ENCODE data around the gene DGKD. TPM values are rescaled to one million over a fixed set of nuclear protein-coding genes. Genes with fewer than 3 reads are reported as not detected.

Gene DGKD
- total and polyA plus RNA-seq, 2 donors (not counting 1 experiment from before 2014, with no cell fraction given): 6.0 to 9.9 TPM

DNA sequence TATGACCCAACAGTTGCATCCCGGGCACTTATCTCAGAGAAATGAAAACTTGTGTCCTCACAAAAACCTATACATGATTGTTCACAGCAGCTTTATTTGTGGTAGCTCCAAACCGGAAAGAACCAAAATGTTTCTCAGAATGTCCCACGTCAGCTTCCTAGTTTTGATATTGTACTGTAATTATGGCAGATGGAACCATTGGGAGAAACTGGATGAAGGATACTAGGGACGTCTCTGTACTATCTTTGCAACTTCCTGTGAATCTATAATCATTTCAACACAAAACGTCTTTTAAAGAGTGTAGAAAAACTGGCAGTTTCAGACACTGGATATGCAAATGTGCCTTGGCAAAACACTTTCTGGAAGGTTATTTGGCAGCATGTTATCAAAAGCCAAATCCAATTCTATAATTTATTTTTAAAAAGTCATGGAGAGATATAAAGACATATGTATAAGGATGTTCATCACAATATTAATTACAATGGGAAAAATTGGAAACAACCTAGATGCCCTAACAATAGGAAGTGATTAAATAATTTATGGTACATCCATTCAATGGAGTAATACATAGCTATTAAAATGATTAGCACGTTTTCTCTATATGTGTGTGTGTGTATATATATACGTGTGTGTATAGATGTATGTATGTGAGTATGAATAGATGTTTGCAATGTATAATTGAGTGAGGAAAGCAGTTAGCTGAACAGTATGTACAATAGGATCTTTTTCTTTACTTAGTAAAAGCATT, 36.9 kb upstream of the DGKD start:
- H3K4me1 ChIP-seq (ENCODE audit: control insufficient read depth, extremely low read depth, insufficient read depth, low read length): no peaks in the 10 kb centered on the region
- H3K9me3 ChIP-seq (ENCODE audit: control insufficient read depth, insufficient read depth, low read depth, low read length): no peaks in the 10 kb centered on the region
- no peak overlapping the region for H2AFZ ChIP-seq (ENCODE audit: low read length)
- H4K20me1 ChIP-seq (ENCODE audit: control insufficient read depth, extremely low read depth, insufficient read depth, low read length): no peaks in the 10 kb centered on the region
- no peak for DNase-seq (ENCODE audit: low read depth in 2 of 2)
- peaks cover 9% of the 10 kb centered on the region for H3K27me3 ChIP-seq (ENCODE audit: control insufficient read depth, insufficient read depth, low read length)
- H3K27ac ChIP-seq (ENCODE audit: insufficient read depth, low read length): no peak overlapping the region
- no peak overlapping the region for H3K4me2 ChIP-seq (ENCODE audit: extremely low read depth, insufficient read depth, low read length)
- H3K4me3 ChIP-seq (replicated peaks in 1 of 4; ENCODE audit: control extremely low read depth in 1 of 4, insufficient read depth in 1 of 4, low read depth in 3 of 4, low read length in 4 of 4): no peak overlapping the region
- TF ChIP-seq, protein P1, sequence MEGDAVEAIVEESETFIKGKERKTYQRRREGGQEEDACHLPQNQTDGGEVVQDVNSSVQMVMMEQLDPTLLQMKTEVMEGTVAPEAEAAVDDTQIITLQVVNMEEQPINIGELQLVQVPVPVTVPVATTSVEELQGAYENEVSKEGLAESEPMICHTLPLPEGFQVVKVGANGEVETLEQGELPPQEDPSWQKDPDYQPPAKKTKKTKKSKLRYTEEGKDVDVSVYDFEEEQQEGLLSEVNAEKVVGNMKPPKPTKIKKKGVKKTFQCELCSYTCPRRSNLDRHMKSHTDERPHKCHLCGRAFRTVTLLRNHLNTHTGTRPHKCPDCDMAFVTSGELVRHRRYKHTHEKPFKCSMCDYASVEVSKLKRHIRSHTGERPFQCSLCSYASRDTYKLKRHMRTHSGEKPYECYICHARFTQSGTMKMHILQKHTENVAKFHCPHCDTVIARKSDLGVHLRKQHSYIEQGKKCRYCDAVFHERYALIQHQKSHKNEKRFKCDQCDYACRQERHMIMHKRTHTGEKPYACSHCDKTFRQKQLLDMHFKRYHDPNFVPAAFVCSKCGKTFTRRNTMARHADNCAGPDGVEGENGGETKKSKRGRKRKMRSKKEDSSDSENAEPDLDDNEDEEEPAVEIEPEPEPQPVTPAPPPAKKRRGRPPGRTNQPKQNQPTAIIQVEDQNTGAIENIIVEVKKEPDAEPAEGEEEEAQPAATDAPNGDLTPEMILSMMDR (conservative IDR thresholded peaks at IDR 0.05 in 1 of 2, IDR thresholded peaks at IDR 0.05 in 1 of 2; ENCODE audit: low read depth in 1 of 2, low read length in 2 of 2): no peak
- no peak for TF ChIP-seq EZH2 (IDR thresholded peaks at IDR 0.05; ENCODE audit: low read length, missing control alignments)
- no peaks in the 10 kb centered on the region for H3K36me3 ChIP-seq (ENCODE audit: control insufficient read depth, insufficient read depth, low read length)
- no peaks in the 10 kb centered on the region for H3K79me2 ChIP-seq (ENCODE audit: control insufficient read depth, insufficient read depth, low read length)
- no peak overlapping the region for H3K9ac ChIP-seq (ENCODE audit: insufficient read depth, low read length)

GRCh38 chr2:233319256-233319655, 35.0 kb upstream of the DGKD start:
- Histone ChIP-seq H3K36me3 (ENCODE audit: control insufficient read depth, insufficient read depth, low read length) (no peaks in the 10 kb centered on the region), H4K20me1 (ENCODE audit: control insufficient read depth, extremely low read depth, insufficient read depth, low read length) (no peaks in the 10 kb centered on the region), H3K4me3 (replicated peaks in 1 of 4; ENCODE audit: control extremely low read depth in 1 of 4, insufficient read depth in 1 of 4, low read depth in 3 of 4, low read length in 4 of 4) (no peak overlapping the region), H3K9ac (ENCODE audit: insufficient read depth, low read length) (no peak overlapping the region), H3K27ac (ENCODE audit: insufficient read depth, low read length) (no peak overlapping the region), H3K4me1 (ENCODE audit: control insufficient read depth, extremely low read depth, insufficient read depth, low read length) (no peaks in the 10 kb centered on the region), H3K27me3 (ENCODE audit: control insufficient read depth, insufficient read depth, low read length) (peaks cover 9% of the 10 kb centered on the region), H2AFZ (ENCODE audit: low read length) (no peak overlapping the region), H3K4me2 (ENCODE audit: extremely low read depth, insufficient read depth, low read length) (no peak overlapping the region), H3K79me2 (ENCODE audit: control insufficient read depth, insufficient read depth, low read length) (no peaks in the 10 kb centered on the region), H3K9me3 (ENCODE audit: control insufficient read depth, insufficient read depth, low read depth, low read length) (no peaks in the 10 kb centered on the region)
- TF ChIP-seq, protein P1 (conservative IDR thresholded peaks at IDR 0.05 in 1 of 2, IDR thresholded peaks at IDR 0.05 in 1 of 2; ENCODE audit: low read depth in 1 of 2, low read length in 2 of 2): no peak
- TF ChIP-seq EZH2 (IDR thresholded peaks at IDR 0.05; ENCODE audit: low read length, missing control alignments): no peak
- no peak for DNase-seq (ENCODE audit: low read depth in 2 of 2)

DNA sequence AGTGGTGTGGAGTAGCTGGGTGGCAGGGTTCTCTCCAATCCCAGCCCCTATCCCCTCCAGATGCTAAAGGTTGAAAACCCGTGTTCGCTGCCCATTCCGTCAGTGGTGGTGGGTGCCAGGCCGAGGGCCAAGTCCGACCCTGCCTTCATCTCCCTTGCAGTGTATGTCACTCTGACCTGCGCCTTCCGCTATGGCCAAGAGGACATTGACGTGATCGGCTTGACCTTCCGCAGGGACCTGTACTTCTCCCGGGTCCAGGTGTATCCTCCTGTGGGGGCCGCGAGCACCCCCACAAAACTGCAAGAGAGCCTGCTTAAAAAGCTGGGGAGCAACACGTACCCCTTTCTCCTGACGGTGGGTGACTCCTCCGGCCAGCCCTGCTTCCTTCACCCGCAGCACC, 33.8 kb upstream of the DGKD start:
- no peak overlapping the region for H2AFZ ChIP-seq (ENCODE audit: low read length)
- H3K36me3 ChIP-seq (ENCODE audit: control insufficient read depth, insufficient read depth, low read length): no peaks in the 10 kb centered on the region
- H3K27me3 ChIP-seq (ENCODE audit: control insufficient read depth, insufficient read depth, low read length): peaks cover 9% of the 10 kb centered on the region
- H3K27ac ChIP-seq (ENCODE audit: insufficient read depth, low read length): no peak overlapping the region
- no peaks in the 10 kb centered on the region for H3K9me3 ChIP-seq (ENCODE audit: control insufficient read depth, insufficient read depth, low read depth, low read length)
- H3K79me2 ChIP-seq (ENCODE audit: control insufficient read depth, insufficient read depth, low read length): no peaks in the 10 kb centered on the region
- DNase-seq (ENCODE audit: low read depth in 2 of 2): no peak
- H3K9ac ChIP-seq (ENCODE audit: insufficient read depth, low read length): no peak overlapping the region
- TF ChIP-seq, protein P1 (conservative IDR thresholded peaks at IDR 0.05 in 1 of 2, IDR thresholded peaks at IDR 0.05 in 1 of 2; ENCODE audit: low read depth in 1 of 2, low read length in 2 of 2): no peak
- TF ChIP-seq EZH2 (IDR thresholded peaks at IDR 0.05; ENCODE audit: low read length, missing control alignments): no peak
- no peak overlapping the region for H3K4me2 ChIP-seq (ENCODE audit: extremely low read depth, insufficient read depth, low read length)
- no peak overlapping the region for H3K4me3 ChIP-seq (replicated peaks in 1 of 4; ENCODE audit: control extremely low read depth in 1 of 4, insufficient read depth in 1 of 4, low read depth in 3 of 4, low read length in 4 of 4)
- no peaks in the 10 kb centered on the region for H4K20me1 ChIP-seq (ENCODE audit: control insufficient read depth, extremely low read depth, insufficient read depth, low read length)
- H3K4me1 ChIP-seq (ENCODE audit: control insufficient read depth, extremely low read depth, insufficient read depth, low read length): no peaks in the 10 kb centered on the region

All from fibroblast of lung (primary cell).